Measurements from ENCODE around the gene RHOH. TPM values are rescaled to one million over a fixed set of nuclear protein-coding genes. Genes with fewer than 3 reads are reported as not detected.

RHOH gene
- total and polyA plus RNA-seq, 9 of the 15 experiments (the other 6 are each of a cell fraction or from before 2014, with no cell fraction given), result 14.3 to 37.7 (median 23.2) TPM

- POLR2A ChIA-PET, result interaction anchor here (0.9 to 1.1 kb wide), 2 partner anchors 9 to 43 kb away, joined by 4 read pairs; no protein-coding TSS in a partner anchor
- 57% methylated on average over 7 of the region's 7 CpGs for WGBS (ENCODE audit: insufficient coverage, low coverage, missing lambda C conversion rate)
- no peak overlapping the region for H3K4me3 ChIP-seq
- H3K4me2 ChIP-seq (ENCODE audit: insufficient read depth, low read length), result no peak overlapping the region; the same call in 1 of the 2 replicates
- DNase-seq (ENCODE audit: extremely low read depth in 1 of 4, low spot score in 3 of 4) (no peak), ATAC-seq (no peak), FAIRE-seq (no peak)
- no peaks in the 10 kb centered on the region for H3K27me3 ChIP-seq (ENCODE audit: control insufficient read depth in 2 of 2, insufficient read depth in 2 of 2, low read length in 2 of 2)
- peaks cover 43% of the 10 kb centered on the region for H3K79me2 ChIP-seq (ENCODE audit: control insufficient read depth, insufficient read depth, low read length)
- no peaks in the 10 kb centered on the region for H3K9me1 ChIP-seq (ENCODE audit: control insufficient read depth, insufficient read depth, low read length)
- H2AFZ ChIP-seq (ENCODE audit: low read depth, low read length), result peak overlapping the region; percentile 22; the same call in 1 of the 2 replicates
- H3K9me3 ChIP-seq (replicated peaks; ENCODE audit: control insufficient read depth, insufficient read depth, low read depth, low read length), result no peaks in the 10 kb centered on the region
- no TSS peak for BruUV-seq (replicated peaks)
- H3K36me3 ChIP-seq (ENCODE audit: control insufficient read depth, insufficient read depth, low read length), result peaks cover 54% of the 10 kb centered on the region
- peak overlapping the region; percentile 26 to 75; a peak in 3 of 4 replicates for H3K9ac ChIP-seq (ENCODE audit: insufficient read depth in 1 of 2, low read depth in 2 of 2, low read length in 2 of 2)
- peak overlapping the region; percentile 61; the same call in 2 of the 3 replicates for H3K27ac ChIP-seq (ENCODE audit: extremely low read depth, low read depth, low read length)
- peaks cover 27 to 48% of the 10 kb centered on the region in 2 experiments for H3K4me1 ChIP-seq (replicated peaks in 1 of 2; ENCODE audit: control insufficient read depth in 2 of 2, insufficient read depth in 2 of 2, low read length in 2 of 2)
- no peaks in the 10 kb centered on the region; the same call in 1 of the 2 replicates for H4K20me1 ChIP-seq (replicated peaks; ENCODE audit: control insufficient read depth, insufficient read depth, low read length)
- intact Hi-C loops (cut with micrococcal nuclease) (no loop called here), in situ Hi-C loops (cut with MboI) (no loop called here)
- CTCF ChIA-PET (ENCODE audit: low intra/inter-chr PET ratio), result no interaction called here
- no peak for TF ChIP-seq VEZF1 (CRISPR knock-in tag; IDR thresholded peaks at IDR 0.05)
- no peak for TF ChIP-seq ZNF785 (CRISPR knock-in tag; IDR thresholded peaks at IDR 0.05)
- TF ChIP-seq ZBTB11 (CRISPR knock-in tag; IDR thresholded peaks at IDR 0.05), result no peak
- no peak for TF ChIP-seq CREB3 (tag; conservative IDR thresholded peaks at IDR 0.05; ENCODE audit: low read depth)
- no peak for TF ChIP-seq C11orf30 (IDR thresholded peaks at IDR 0.05; ENCODE audit: low read depth)
- TF ChIP-seq ESRRA (IDR thresholded peaks at IDR 0.05; ENCODE audit: borderline replicate concordance, low read depth), result no peak
- no peak for TF ChIP-seq PHF20 (IDR thresholded peaks at IDR 0.05; ENCODE audit: partially characterized antibody)
- TF ChIP-seq, protein P1, sequence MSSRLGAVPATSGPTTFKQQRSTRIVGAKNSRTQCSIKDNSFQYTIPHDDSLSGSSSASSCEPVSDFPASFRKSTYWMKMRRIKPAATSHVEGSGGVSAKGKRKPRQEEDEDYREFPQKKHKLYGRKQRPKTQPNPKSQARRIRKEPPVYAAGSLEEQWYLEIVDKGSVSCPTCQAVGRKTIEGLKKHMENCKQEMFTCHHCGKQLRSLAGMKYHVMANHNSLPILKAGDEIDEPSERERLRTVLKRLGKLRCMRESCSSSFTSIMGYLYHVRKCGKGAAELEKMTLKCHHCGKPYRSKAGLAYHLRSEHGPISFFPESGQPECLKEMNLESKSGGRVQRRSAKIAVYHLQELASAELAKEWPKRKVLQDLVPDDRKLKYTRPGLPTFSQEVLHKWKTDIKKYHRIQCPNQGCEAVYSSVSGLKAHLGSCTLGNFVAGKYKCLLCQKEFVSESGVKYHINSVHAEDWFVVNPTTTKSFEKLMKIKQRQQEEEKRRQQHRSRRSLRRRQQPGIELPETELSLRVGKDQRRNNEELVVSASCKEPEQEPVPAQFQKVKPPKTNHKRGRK (tag; IDR thresholded peaks at IDR 0.05), result no peak
- no peak for TF ChIP-seq HDAC2 (IDR thresholded peaks at IDR 0.05)
- no peak for TF ChIP-seq JUN (IDR thresholded peaks at IDR 0.05; ENCODE audit: borderline replicate concordance, low read depth, low read length)
- TF ChIP-seq JUN (CRISPR knock-in tag; IDR thresholded peaks at IDR 0.05; ENCODE audit: borderline replicate concordance), result no peak
- TF ChIP-seq TFAM (CRISPR knock-in tag; conservative IDR thresholded peaks at IDR 0.05), result no peak
- TF ChIP-seq BRD9 (IDR thresholded peaks at IDR 0.05; ENCODE audit: low read depth, partially characterized antibody), result no peak
Measured at GRCh38 chr4:40241941-40242340, 45.1 kb downstream of the RHOH start.

Data from K562 (cell line).